WTC11 (cell line): Measurements from ENCODE around the gene CDH12. TPM values are rescaled to one million over a fixed set of nuclear protein-coding genes. Genes with fewer than 3 reads are reported as not detected.

Experiments used
- ATAC-seq: fragments of 200-7000 bp; cut with Tn5 transposase; 2 replicates; pipeline ENCODE4 v1.10.0; 2021; ENCODE audit warnings: mild to moderate bottlenecking, moderate library complexity
- CTCF ChIA-PET: fragments of 300-600 bp; sonication (Branson Sonifier 250); formaldehyde crosslinking; loops from one replicate; lab custom pipeline; 2021; ENCODE audit warnings: antibody characterized with exemption; lab: Charles Lee
- POLR2A ChIA-PET: fragments of 350-600 bp; sonication (Branson Sonifier 250); formaldehyde crosslinking; loops from one replicate; lab custom pipeline; 2021; ENCODE audit warnings: antibody characterized with exemption; lab: Charles Lee
- DNase-seq: peaks from one replicate; pipeline ENCODE4 v3.0.0; 2021; ENCODE audit warnings: low spot score
- H3K27ac Mint-ChIP-seq: 2 replicates; pipeline ENCODE4 v1.8.0; 2021; ENCODE audit warnings: mixed read lengths
- H3K27me3 Mint-ChIP-seq: 2 replicates; pipeline ENCODE4 v1.8.0; 2021; ENCODE audit warnings: low read depth, mild to moderate bottlenecking, moderate library complexity, mixed read lengths
- H3K36me3 Mint-ChIP-seq: 2 replicates; pipeline ENCODE4 v1.8.0; 2021; ENCODE audit warnings: mixed read lengths
- H3K4me1 Mint-ChIP-seq: 2 replicates; pipeline ENCODE4 v1.8.0; 2022; ENCODE audit warnings: mixed read lengths
- H3K4me3 Mint-ChIP-seq: 2 replicates; pipeline ENCODE4 v1.8.0; 2021; ENCODE audit warnings: mild to moderate bottlenecking, moderate library complexity, mixed read lengths
- H3K9me3 Mint-ChIP-seq: 2 replicates; pipeline ENCODE4 v1.8.0; 2021; ENCODE audit warnings: mixed read lengths
- ARID4B ChIP-seq: sonication (generic); formaldehyde crosslinking; IDR thresholded peaks from 2 replicates; pipeline ENCODE4 v1.8.0; 2023; ENCODE audit warnings: missing genetic modification reagents, mild to moderate bottlenecking, borderline replicate concordance
- CREB1 ChIP-seq: sonication (generic); formaldehyde crosslinking; IDR thresholded peaks from 2 replicates; pipeline ENCODE4 v1.8.0; 2023; ENCODE audit warnings: mild to moderate bottlenecking, missing genetic modification reagents
- FOXP1 ChIP-seq: sonication (generic); formaldehyde crosslinking; IDR thresholded peaks from 2 replicates; pipeline ENCODE4 v1.8.0; 2022; ENCODE audit warnings: missing genetic modification reagents, mild to moderate bottlenecking, moderate library complexity, borderline replicate concordance
- GRHL2 ChIP-seq: fragments of 250-450 bp; sonication (Bioruptor Pico); IDR thresholded peaks from 2 replicates; pipeline ENCODE4 v1.8.0; 2022; ENCODE audit warnings: mild to moderate bottlenecking, moderate library complexity; ENCODE audit not compliant: insufficient replicate concordance, severe bottlenecking
- IRF1 ChIP-seq: sonication (generic); formaldehyde crosslinking; IDR thresholded peaks from 2 replicates; pipeline ENCODE4 v1.8.0; 2023; ENCODE audit warnings: missing genetic modification reagents
- IRF2 ChIP-seq: sonication (generic); formaldehyde crosslinking; IDR thresholded peaks from 2 replicates; pipeline ENCODE4 v1.8.0; 2022; ENCODE audit warnings: low read depth, missing genetic modification reagents, borderline replicate concordance
- NFATC4 ChIP-seq: fragments of 250-450 bp; sonication (Bioruptor Pico); IDR thresholded peaks from 2 replicates; pipeline ENCODE4 v1.9.0; 2021; ENCODE audit warnings: mild to moderate bottlenecking
- NFYB ChIP-seq: sonication (generic); formaldehyde crosslinking; conservative IDR thresholded peaks from 2 replicates; pipeline ENCODE4 v1.8.0; 2022; ENCODE audit warnings: low read depth, missing genetic modification reagents
- PREB ChIP-seq: sonication (generic); formaldehyde crosslinking; IDR thresholded peaks from 2 replicates; pipeline ENCODE4 v1.8.1; 2022; ENCODE audit warnings: mild to moderate bottlenecking, missing genetic modification reagents, moderate library complexity, borderline replicate concordance
- PRRX2 ChIP-seq: fragments of 250-450 bp; sonication (Bioruptor Pico); IDR thresholded peaks from 2 replicates; pipeline ENCODE4 v1.8.0; 2021; ENCODE audit warnings: mild to moderate bottlenecking
- RELA ChIP-seq: sonication (generic); formaldehyde crosslinking; IDR thresholded peaks from 2 replicates; pipeline ENCODE4 v1.8.1; 2022; ENCODE audit warnings: missing genetic modification reagents, mild to moderate bottlenecking, borderline replicate concordance
- TEAD1 ChIP-seq: sonication (generic); formaldehyde crosslinking; IDR thresholded peaks from 2 replicates; pipeline ENCODE4 v1.8.0; 2022; ENCODE audit warnings: mild to moderate bottlenecking, missing genetic modification reagents
- TP53 ChIP-seq: sonication (generic); formaldehyde crosslinking; IDR thresholded peaks from 2 replicates; pipeline ENCODE4 v1.8.1; 2023; ENCODE audit warnings: mild to moderate bottlenecking, missing genetic modification reagents
- ZNF121 ChIP-seq: sonication (generic); formaldehyde crosslinking; IDR thresholded peaks from 2 replicates; pipeline ENCODE4 v1.8.0; 2023; ENCODE audit warnings: missing genetic modification reagents
- ZNF232 ChIP-seq: sonication (generic); formaldehyde crosslinking; IDR thresholded peaks from 2 replicates; pipeline ENCODE4 v1.8.0; 2022; ENCODE audit warnings: mild to moderate bottlenecking, missing genetic modification reagents
- ZNF263 ChIP-seq: sonication (generic); formaldehyde crosslinking; IDR thresholded peaks from 2 replicates; pipeline ENCODE4 v1.8.1; 2022; ENCODE audit warnings: low read depth, mild to moderate bottlenecking, moderate library complexity, missing genetic modification reagents
- ZNF396 ChIP-seq: fragments of 250-450 bp; sonication (Bioruptor Pico); IDR thresholded peaks from 2 replicates; pipeline ENCODE4 v1.8.0; 2021; ENCODE audit warnings: mild to moderate bottlenecking, moderate library complexity, borderline replicate concordance
- ZNF671 ChIP-seq: fragments of 250-450 bp; sonication (Bioruptor Pico); IDR thresholded peaks from 2 replicates; pipeline ENCODE4 v1.8.0; 2021; ENCODE audit warnings: mild to moderate bottlenecking
- total RNA-seq: library from RNA; stranded (reverse); gene quantifications from 3 replicates; pipeline ENCODE4 v1.2.3, GENCODE V29; 2021
- TF ChIP-seq, protein P1 (sequence below): sonication (generic); formaldehyde crosslinking; IDR thresholded peaks from 2 replicates; pipeline ENCODE4 v1.8.0; 2022; ENCODE audit warnings: mild to moderate bottlenecking, missing genetic modification reagents

The CDH12 gene
- total RNA-seq, 1 experiment from 2014 or later, result not detected

DNA sequence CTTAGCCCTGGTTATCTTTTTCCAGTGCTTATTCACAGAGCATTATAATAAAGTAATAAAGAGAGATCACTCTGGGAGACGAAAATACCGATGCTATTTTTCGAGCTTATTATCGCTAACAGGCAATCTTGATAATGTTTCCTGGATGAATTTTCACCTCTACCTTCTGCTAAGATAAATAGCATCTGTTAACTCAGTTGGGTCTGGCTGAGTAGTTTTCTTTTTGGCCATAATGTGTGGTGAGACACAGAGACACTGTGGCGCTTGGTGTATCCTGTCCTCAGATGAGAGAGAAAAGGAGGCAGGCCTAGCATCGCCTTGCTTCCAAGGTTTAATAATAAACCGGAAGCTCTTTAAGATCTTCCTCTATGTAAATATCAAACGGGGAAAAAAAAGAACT lies 46.2 kb upstream of the CDH12 start:
- TF ChIP-seq CREB1 (CRISPR knock-in tag) (no peak), ZNF121 (CRISPR knock-in tag) (no peak), ARID4B (CRISPR knock-in tag) (no peak), IRF1 (CRISPR knock-in tag) (no peak), ZNF263 (no peak), NFATC4 (CRISPR knock-in tag) (no peak), FOXP1 (no peak), ZNF232 (no peak), GRHL2 (CRISPR knock-in tag) (no peak), TP53 (CRISPR knock-in tag) (no peak), NFYB (CRISPR knock-in tag) (no peak), RELA (CRISPR knock-in tag) (no peak), PRRX2 (CRISPR knock-in tag) (no peak), ZNF671 (no peak)
- Mint-ChIP-seq H3K27ac (no peak overlapping the region), H3K4me3 (no peak overlapping the region), H3K36me3 (no peaks in the 10 kb centered on the region), H3K4me1 (no peaks in the 10 kb centered on the region), H3K27me3 (no peaks in the 10 kb centered on the region), H3K9me3 (peaks cover 10% of the 10 kb centered on the region)
- CTCF ChIA-PET, result no interaction called here
- DNase-seq (no peak), ATAC-seq (no peak)
- POLR2A ChIA-PET, result no interaction called here

DNA sequence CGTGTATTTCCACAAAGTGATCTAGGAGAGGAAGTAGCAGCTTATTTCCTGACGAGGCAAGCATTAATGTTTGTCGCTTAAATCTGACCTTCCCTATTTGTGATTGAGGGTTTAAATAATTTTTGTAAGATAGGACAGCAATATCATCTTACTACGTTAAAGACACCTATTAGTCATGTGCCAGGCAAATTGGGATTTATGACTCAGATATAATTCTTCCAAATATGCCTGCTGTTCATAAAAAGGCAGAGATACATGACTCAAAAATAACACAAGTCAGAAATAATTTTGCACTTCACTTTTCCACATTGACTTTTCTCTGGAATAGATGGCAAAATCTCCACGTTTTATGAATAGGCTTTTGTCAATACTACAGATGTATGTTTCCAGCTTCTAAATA lies 43.0 kb upstream of the CDH12 start:
- no peak overlapping the region for H3K27ac Mint-ChIP-seq
- POLR2A ChIA-PET, result no interaction called here
- H3K27me3 Mint-ChIP-seq, result no peaks in the 10 kb centered on the region
- TF ChIP-seq ZNF263 (no peak), IRF2 (no peak), ZNF121 (CRISPR knock-in tag) (no peak), ZNF396 (CRISPR knock-in tag) (no peak), PREB (CRISPR knock-in tag) (no peak), TEAD1 (CRISPR knock-in tag) (no peak)
- TF ChIP-seq, protein P1, sequence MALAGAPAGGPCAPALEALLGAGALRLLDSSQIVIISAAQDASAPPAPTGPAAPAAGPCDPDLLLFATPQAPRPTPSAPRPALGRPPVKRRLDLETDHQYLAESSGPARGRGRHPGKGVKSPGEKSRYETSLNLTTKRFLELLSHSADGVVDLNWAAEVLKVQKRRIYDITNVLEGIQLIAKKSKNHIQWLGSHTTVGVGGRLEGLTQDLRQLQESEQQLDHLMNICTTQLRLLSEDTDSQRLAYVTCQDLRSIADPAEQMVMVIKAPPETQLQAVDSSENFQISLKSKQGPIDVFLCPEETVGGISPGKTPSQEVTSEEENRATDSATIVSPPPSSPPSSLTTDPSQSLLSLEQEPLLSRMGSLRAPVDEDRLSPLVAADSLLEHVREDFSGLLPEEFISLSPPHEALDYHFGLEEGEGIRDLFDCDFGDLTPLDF, result no peak
- H3K36me3 Mint-ChIP-seq, result no peaks in the 10 kb centered on the region
- CTCF ChIA-PET, result no interaction called here
- H3K4me3 Mint-ChIP-seq, result no peak overlapping the region
- no peak for ATAC-seq
- H3K4me1 Mint-ChIP-seq, result no peaks in the 10 kb centered on the region
- no peak for DNase-seq
- peaks cover 10% of the 10 kb centered on the region for H3K9me3 Mint-ChIP-seq
